Testis (tissue), 2 donors: ENCODE results near the gene BIVM.

Source experiments
- CTCF ChIP-seq, 3 experiments: fragments of 450-650 bp in 2 of 3; fragments of 200-600 bp in 1 of 3; sonication (generic) in 1 of 3; IDR thresholded peaks; one replicate each; pipeline ENCODE4 v1.5.1; 2016 to 2019; ENCODE audit warnings: antibody characterized with exemption in 3 of 3, mild to moderate bottlenecking in 2 of 3, moderate library complexity in 1 of 3
- POLR2A ChIP-seq: fragments of 450-650 bp; IDR thresholded peaks from one replicate; pipeline ENCODE4 v1.6.1; 2017; ENCODE audit warnings: antibody characterized with exemption, mild to moderate bottlenecking, moderate library complexity

- TF ChIP-seq POLR2A, result no peak
- TF ChIP-seq CTCF (IDR thresholded peaks at IDR 0.05), result no peak
Observed at GRCh38 chr13:102875256-102875655, 76.3 kb downstream of the BIVM start.
